Measurements from ENCODE around the gene FSD1L. TPM values are rescaled to one million over a fixed set of nuclear protein-coding genes. Genes with fewer than 3 reads are reported as not detected.
"Not testable (repeated sequence)": the region's sequence is repeated elsewhere in the genome, so short reads cannot be mapped to it uniquely, and the experiment has no call there.

FSD1L gene
- total RNA-seq, 2 donors from 2014 or later: 3.4 to 4.6 TPM

- Mint-ChIP-seq H3K27me3 (no peaks in the 10 kb centered on the region), H3K27ac (no peak overlapping the region), H3K36me3 (ENCODE audit: low read depth) (no peaks in the 10 kb centered on the region), H3K4me1 (no peaks in the 10 kb centered on the region), H3K9me3 (no peaks in the 10 kb centered on the region), H3K4me3 (no peak overlapping the region)
- no peak for ATAC-seq (replicated peaks)
Observed at GRCh38 chr9:105496826-105497225, 49.0 kb downstream of the FSD1L start.

- H3K9me3 Mint-ChIP-seq: no peaks in the 10 kb centered on the region
- no peak overlapping the region for H3K4me3 Mint-ChIP-seq
- H3K27me3 Mint-ChIP-seq: no peaks in the 10 kb centered on the region
- H3K4me1 Mint-ChIP-seq: no peaks in the 10 kb centered on the region
- H3K27ac Mint-ChIP-seq: no peak overlapping the region
- no peak for ATAC-seq (replicated peaks)
- no peaks in the 10 kb centered on the region for H3K36me3 Mint-ChIP-seq (ENCODE audit: low read depth)
Observed at GRCh38 chr9:105497704-105498103, 49.9 kb downstream of the FSD1L start.

DNA sequence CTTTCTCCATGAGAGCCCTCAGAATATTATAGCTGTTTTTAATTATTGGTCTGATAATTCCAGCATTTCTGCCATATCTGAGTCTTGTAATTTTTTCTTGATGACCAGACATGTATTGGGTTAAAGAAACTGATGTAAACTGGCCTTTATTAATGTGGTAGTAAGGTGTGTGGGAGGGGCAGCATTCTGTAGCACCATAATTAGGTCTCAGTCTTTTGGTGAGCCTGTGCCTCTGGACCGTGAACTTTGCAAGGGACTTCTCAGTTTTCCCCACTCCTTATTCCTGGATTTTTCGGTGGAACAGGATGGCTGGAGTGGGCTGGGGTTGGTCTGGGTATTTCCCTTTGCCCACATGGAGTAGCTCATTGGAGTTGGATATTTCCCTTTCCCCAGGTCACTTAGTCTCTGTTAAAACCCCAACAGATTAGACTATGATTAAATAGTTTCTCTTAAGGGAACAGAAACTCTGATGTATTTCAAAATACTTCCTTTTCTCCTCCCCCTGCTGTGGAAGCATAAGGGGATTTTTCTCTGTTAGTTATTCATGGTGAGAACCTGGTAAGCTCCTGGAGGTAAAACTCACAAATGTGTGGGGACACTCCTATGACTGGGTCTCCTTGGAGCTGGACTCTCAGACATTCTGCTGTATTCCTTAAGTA, 52.4 kb downstream of the FSD1L start:
- no peaks in the 10 kb centered on the region for H3K36me3 Mint-ChIP-seq (ENCODE audit: low read depth)
- ATAC-seq (replicated peaks): peak; percentile 35
- H3K27ac Mint-ChIP-seq: no peak overlapping the region
- no peaks in the 10 kb centered on the region for H3K4me1 Mint-ChIP-seq
- H3K9me3 Mint-ChIP-seq: no peaks in the 10 kb centered on the region
- H3K27me3 Mint-ChIP-seq: no peaks in the 10 kb centered on the region
- H3K4me3 Mint-ChIP-seq: no peak overlapping the region

DNA sequence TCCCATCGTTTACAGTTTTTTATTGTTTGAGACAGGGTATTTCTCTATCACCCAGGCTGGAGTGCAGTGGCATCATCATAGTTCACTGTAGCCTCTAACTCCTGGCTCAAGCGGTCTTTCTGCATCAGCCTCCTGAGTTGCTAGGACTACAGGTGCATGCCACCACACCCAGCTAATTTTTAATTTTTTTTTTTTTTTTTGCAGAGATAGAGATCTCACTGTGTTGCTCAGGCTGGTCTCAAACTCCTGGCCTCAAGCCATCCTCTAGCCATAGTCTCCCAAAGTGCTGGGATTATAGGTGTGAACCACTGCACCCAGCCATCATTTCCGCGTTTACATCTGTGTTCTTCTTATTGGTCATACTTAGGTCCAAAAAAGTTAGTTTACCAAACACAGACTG, 53.6 kb downstream of the FSD1L start:
- Mint-ChIP-seq H3K9me3 (no peaks in the 10 kb centered on the region), H3K27ac (no peak overlapping the region), H3K4me3 (no peak overlapping the region), H3K27me3 (no peaks in the 10 kb centered on the region), H3K4me1 (no peaks in the 10 kb centered on the region), H3K36me3 (ENCODE audit: low read depth) (peaks cover 4% of the 10 kb centered on the region)
- no peak for ATAC-seq (replicated peaks)

DNA sequence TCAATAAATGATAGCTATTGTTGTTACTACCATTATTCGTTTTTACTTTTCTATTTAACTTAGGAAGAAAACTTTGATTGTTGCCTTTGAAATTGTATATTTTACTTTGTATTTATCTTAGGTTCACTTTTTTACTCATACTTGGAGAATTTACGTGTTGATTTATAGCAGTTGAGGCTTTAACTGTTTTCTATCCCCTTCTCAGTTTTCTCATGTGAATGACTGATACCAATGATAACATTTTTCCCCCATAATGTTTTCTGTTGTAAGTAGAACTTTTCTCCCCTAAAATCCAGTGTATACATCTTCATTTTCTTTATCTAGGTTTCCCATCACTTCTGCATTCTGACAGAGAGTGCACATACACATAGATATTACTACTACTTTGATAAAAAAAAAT, 54.4 kb downstream of the FSD1L start:
- Mint-ChIP-seq H3K9me3 (no peaks in the 10 kb centered on the region), H3K4me1 (no peaks in the 10 kb centered on the region), H3K36me3 (ENCODE audit: low read depth) (peaks cover 8% of the 10 kb centered on the region), H3K4me3 (no peak overlapping the region), H3K27ac (no peak overlapping the region), H3K27me3 (no peaks in the 10 kb centered on the region)
- ATAC-seq (replicated peaks): no peak

DNA sequence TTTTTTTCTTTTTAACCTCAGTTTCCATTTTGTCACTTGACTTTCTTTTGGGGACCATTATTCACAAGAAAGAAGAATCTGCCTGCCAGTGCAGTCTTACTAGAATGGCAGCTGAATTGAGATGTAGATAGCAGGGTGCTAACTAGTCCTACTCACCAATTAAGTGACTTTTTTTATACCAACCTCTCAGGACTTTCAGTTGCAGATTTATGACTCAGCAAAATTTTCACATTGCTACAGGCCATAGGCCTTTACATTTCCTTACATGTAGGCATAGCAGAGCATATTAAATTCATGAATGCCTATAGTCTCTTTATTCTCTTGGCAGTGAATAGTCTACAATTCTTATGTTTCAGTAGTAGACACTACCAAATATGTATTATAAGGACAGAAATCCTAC, 56.0 kb downstream of the FSD1L start:
- Mint-ChIP-seq H3K27me3 (no peaks in the 10 kb centered on the region), H3K4me3 (no peak overlapping the region), H3K9me3 (no peaks in the 10 kb centered on the region), H3K27ac (no peak overlapping the region), H3K4me1 (no peaks in the 10 kb centered on the region), H3K36me3 (ENCODE audit: low read depth) (peaks cover 8% of the 10 kb centered on the region)
- no peak for ATAC-seq (replicated peaks)

- H3K9me3 Mint-ChIP-seq: no peaks in the 10 kb centered on the region
- H3K27me3 Mint-ChIP-seq: no peaks in the 10 kb centered on the region
- no peak overlapping the region for H3K27ac Mint-ChIP-seq
- ATAC-seq (replicated peaks): no peak
- no peaks in the 10 kb centered on the region for H3K4me1 Mint-ChIP-seq
- H3K36me3 Mint-ChIP-seq (ENCODE audit: low read depth): peaks cover 8% of the 10 kb centered on the region
- no peak overlapping the region for H3K4me3 Mint-ChIP-seq
Observed at GRCh38 chr9:105507096-105507790, 59.4 kb downstream of the FSD1L start.

GRCh38 chr9:105508530-105508929, 60.7 kb downstream of the FSD1L start:
- no peaks in the 10 kb centered on the region for H3K4me1 Mint-ChIP-seq
- no peak overlapping the region for H3K27ac Mint-ChIP-seq
- no peak overlapping the region for H3K4me3 Mint-ChIP-seq
- H3K9me3 Mint-ChIP-seq: no peaks in the 10 kb centered on the region
- H3K36me3 Mint-ChIP-seq (ENCODE audit: low read depth): peaks cover 8% of the 10 kb centered on the region
- no peak for ATAC-seq (replicated peaks)
- no peaks in the 10 kb centered on the region for H3K27me3 Mint-ChIP-seq

DNA sequence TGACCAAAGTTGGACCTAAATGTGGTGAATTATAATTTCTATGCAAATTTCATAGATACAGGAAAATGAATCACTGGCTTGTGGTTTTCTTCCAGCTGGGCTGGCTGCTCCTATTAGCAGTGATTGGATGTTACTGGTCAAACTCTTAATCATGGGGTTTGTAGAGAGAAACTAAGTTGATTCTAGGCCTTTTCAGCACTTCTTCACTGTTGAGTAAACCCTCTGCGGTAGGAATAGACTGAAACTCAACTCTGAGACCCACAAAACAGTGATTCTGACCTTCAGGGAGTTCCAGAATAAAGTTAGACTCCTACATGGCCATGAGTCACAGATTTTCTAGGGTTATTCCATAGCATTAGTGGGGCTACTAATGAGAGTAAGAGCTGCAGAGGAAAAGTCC, 62.2 kb downstream of the FSD1L start:
- Mint-ChIP-seq H3K4me1 (no peaks in the 10 kb centered on the region), H3K27ac (no peak overlapping the region), H3K27me3 (no peaks in the 10 kb centered on the region), H3K4me3 (no peak overlapping the region), H3K9me3 (no peaks in the 10 kb centered on the region), H3K36me3 (ENCODE audit: low read depth) (peaks cover 13% of the 10 kb centered on the region)
- peak; percentile 94 for ATAC-seq (replicated peaks)

- no peak for ATAC-seq (replicated peaks)
- H3K36me3 Mint-ChIP-seq (ENCODE audit: low read depth): peaks cover 9% of the 10 kb centered on the region
- no peaks in the 10 kb centered on the region for H3K4me1 Mint-ChIP-seq
- H3K4me3 Mint-ChIP-seq: no peak overlapping the region
- no peaks in the 10 kb centered on the region for H3K9me3 Mint-ChIP-seq
- H3K27ac Mint-ChIP-seq: no peak overlapping the region
- no peaks in the 10 kb centered on the region for H3K27me3 Mint-ChIP-seq
Observed at GRCh38 chr9:105511446-105511845, 63.6 kb downstream of the FSD1L start.

- H3K27me3 Mint-ChIP-seq: no peaks in the 10 kb centered on the region
- no peak overlapping the region for H3K27ac Mint-ChIP-seq
- H3K4me1 Mint-ChIP-seq: no peaks in the 10 kb centered on the region
- H3K36me3 Mint-ChIP-seq (ENCODE audit: low read depth): peaks cover 5% of the 10 kb centered on the region
- H3K4me3 Mint-ChIP-seq: no peak overlapping the region
- H3K9me3 Mint-ChIP-seq: no peaks in the 10 kb centered on the region
- ATAC-seq (replicated peaks): no peak
Observed at GRCh38 chr9:105515811-105516413, 68.1 kb downstream of the FSD1L start.

GRCh38 chr9:105519710-105520369, 72.0 kb downstream of the FSD1L start:
- H3K4me1 Mint-ChIP-seq; H3K27me3 Mint-ChIP-seq; H3K9me3 Mint-ChIP-seq; H3K36me3 Mint-ChIP-seq (ENCODE audit: low read depth); H3K4me3 Mint-ChIP-seq; H3K27ac Mint-ChIP-seq: not testable (repeated sequence)
- peak; percentile 79 for ATAC-seq (replicated peaks)

DNA sequence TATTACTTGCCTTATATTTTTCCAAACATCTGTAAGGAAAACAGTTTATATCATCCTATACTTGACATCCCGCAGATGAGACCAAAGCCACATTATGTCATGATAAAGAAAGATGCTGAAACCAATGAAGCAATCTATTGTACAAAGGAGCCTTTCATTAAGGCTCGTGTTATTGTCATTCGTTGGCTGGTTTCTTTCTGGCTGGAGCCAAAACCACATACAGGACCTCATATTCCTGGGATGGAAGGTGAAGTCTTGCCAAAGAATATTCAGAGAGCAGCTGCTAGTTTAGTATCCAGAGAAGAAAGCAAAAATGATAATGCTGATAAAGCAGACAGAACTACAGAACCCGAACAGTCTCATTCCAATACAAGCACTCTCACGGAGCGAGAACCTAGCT, 73.2 kb downstream of the FSD1L start:
- ATAC-seq (replicated peaks); H3K27ac Mint-ChIP-seq; H3K9me3 Mint-ChIP-seq: not testable (repeated sequence)

GRCh38 chr9:105522618-105523385, 75.0 kb downstream of the FSD1L start:
- not testable (repeated sequence) for H3K27me3 Mint-ChIP-seq; H3K4me1 Mint-ChIP-seq; H3K36me3 Mint-ChIP-seq (ENCODE audit: low read depth); H3K27ac Mint-ChIP-seq; H3K4me3 Mint-ChIP-seq; H3K9me3 Mint-ChIP-seq
- peak; percentile 47 for ATAC-seq (replicated peaks)

More for the DNA sequence above, 73.2 kb downstream of the FSD1L start:
- not testable (repeated sequence) for H3K27me3 Mint-ChIP-seq; H3K36me3 Mint-ChIP-seq (ENCODE audit: low read depth); H3K4me3 Mint-ChIP-seq; H3K4me1 Mint-ChIP-seq
